Prostate gland (tissue), 2 donors: ENCODE data around the gene ST7. TPM values are rescaled to one million over a fixed set of nuclear protein-coding genes. Genes with fewer than 3 reads are reported as not detected.

Experiments
- DNase-seq: peaks from one replicate; pipeline ENCODE4 v3.0.0-alpha.2; 2019; ENCODE audit warnings: low spot score
- H3K27ac ChIP-seq, 2 donors: fragments of 200-600 bp; sonication (generic); 2 replicates each; pipeline ENCODE4 v1.5.1; 2017 to 2019
- H3K27me3 ChIP-seq: fragments of 200-600 bp; sonication (generic); replicated peaks from 2 replicates; pipeline ENCODE4 v1.5.1; 2019; ENCODE audit not compliant: insufficient read depth
- H3K36me3 ChIP-seq, 2 donors: fragments of 200-600 bp; sonication (generic); 1 replicate in 1 of 2; 2 replicates in 1 of 2; pipeline versions ENCODE4 v1.5.1 to v1.8.1; 2017 to 2019
- H3K4me1 ChIP-seq: fragments of 200-600 bp; sonication (generic); replicated peaks from 2 replicates; pipeline ENCODE4 v1.5.1; 2019
- H3K4me3 ChIP-seq, 2 donors: fragments of 200-600 bp; sonication (generic); 2 replicates each; pipeline ENCODE4 v1.5.1; 2017 to 2019
- H3K9me3 ChIP-seq: fragments of 200-600 bp; sonication (generic); 2 replicates; pipeline ENCODE4 v1.5.1; 2017
- POLR2A ChIP-seq: fragments of 450-650 bp; IDR thresholded peaks from one replicate; pipeline ENCODE4 v1.6.1; 2016; ENCODE audit warnings: antibody characterized with exemption, mild to moderate bottlenecking
- POLR2AphosphoS5 ChIP-seq: sonication (generic); formaldehyde crosslinking; IDR thresholded peaks from one replicate; pipeline ENCODE4 v1.6.1; 2017; ENCODE audit warnings: antibody characterized with exemption
- WGBS: methylation state at CpG from one replicate; pipeline ENCODE4 v1.1.5; 2018; 5-methylcytosine and 5-hydroxymethylcytosine counted together
- intact Hi-C: fragments of 100-400 bp; cut with DNase I; formaldehyde crosslinking; loops from one replicate; pipeline ENCODE4 v1.14.2; 2022
- total RNA-seq, 2 donors: library from RNA; depleted of rRNA; stranded (reverse); fragments of >200 nt; gene quantifications; one replicate each; pipeline ENCODE4 v1.1.0, GENCODE V29; 2016
- TF ChIP-seq, protein P1 (sequence below), 4 experiments: fragments of 200-600 bp in 2 of 4; fragments of 450-650 bp in 2 of 4; sonication (generic) in 2 of 4; IDR thresholded peaks; 1 replicate in 3 of 4; 2 replicates in 1 of 4; pipeline ENCODE4 v1.5.1; 2016 to 2019; ENCODE audit warnings: antibody characterized with exemption in 4 of 4, mild to moderate bottlenecking in 2 of 4, moderate library complexity in 2 of 4

Gene ST7
- total RNA-seq, 2 donors from 2014 or later, result 18.7 to 27.5 TPM

DNA sequence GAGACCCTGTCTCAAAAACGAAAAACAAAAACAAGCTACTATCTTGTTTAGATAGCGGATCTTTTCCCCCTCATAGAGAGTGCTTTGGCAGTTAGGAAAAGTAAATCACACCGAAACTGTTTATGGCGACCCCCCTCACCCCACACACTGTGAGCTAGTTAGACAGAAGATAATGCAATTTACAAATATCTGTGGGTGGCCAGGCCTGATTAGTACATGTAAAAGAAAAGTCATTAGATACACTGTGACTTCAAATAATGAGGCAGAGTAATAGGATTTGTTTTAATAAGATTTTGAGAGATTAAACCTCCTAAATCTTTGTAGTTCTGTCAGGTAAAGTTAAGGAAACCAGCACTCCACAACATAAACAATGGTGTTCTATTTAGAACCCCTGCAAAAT lies 121.1 kb downstream of the ST7 start:
- no peak overlapping the region for H3K27ac ChIP-seq
- no peaks in the 10 kb centered on the region for H3K36me3 ChIP-seq
- intact Hi-C loops, result no loop called here
- DNase-seq, result no peak
- WGBS, result 92% methylated on average over 4 of the region's 4 CpGs
- H3K9me3 ChIP-seq, result no peaks in the 10 kb centered on the region
- no peaks in the 10 kb centered on the region for H3K4me1 ChIP-seq
- no peak for TF ChIP-seq POLR2AphosphoS5
- TF ChIP-seq, protein P1, sequence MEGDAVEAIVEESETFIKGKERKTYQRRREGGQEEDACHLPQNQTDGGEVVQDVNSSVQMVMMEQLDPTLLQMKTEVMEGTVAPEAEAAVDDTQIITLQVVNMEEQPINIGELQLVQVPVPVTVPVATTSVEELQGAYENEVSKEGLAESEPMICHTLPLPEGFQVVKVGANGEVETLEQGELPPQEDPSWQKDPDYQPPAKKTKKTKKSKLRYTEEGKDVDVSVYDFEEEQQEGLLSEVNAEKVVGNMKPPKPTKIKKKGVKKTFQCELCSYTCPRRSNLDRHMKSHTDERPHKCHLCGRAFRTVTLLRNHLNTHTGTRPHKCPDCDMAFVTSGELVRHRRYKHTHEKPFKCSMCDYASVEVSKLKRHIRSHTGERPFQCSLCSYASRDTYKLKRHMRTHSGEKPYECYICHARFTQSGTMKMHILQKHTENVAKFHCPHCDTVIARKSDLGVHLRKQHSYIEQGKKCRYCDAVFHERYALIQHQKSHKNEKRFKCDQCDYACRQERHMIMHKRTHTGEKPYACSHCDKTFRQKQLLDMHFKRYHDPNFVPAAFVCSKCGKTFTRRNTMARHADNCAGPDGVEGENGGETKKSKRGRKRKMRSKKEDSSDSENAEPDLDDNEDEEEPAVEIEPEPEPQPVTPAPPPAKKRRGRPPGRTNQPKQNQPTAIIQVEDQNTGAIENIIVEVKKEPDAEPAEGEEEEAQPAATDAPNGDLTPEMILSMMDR (IDR thresholded peaks at IDR 0.05), result no peak
- TF ChIP-seq POLR2A, result no peak
- H3K27me3 ChIP-seq, result no peaks in the 10 kb centered on the region
- H3K4me3 ChIP-seq, result no peak overlapping the region

DNA sequence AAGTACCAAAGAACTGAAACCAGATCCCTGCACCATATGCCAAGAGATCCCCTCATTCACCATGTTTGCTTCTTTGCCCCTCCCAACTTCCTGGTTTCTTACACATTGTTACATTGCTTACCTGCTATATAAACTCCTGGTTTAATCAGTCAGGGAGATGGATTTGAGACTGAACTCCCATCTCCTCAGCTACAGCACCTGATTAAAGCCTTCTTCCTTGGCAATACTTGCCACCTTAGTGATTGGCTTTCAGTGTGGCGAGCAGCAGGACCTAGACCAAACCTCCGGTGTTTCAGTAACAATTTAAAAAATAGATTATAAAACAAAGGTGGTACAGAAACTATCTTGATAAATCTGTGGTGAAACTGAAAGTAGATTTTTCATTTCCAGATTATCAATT lies 122.6 kb downstream of the ST7 start:
- 100% methylated on average over 2 of the region's 2 CpGs for WGBS
- no peak overlapping the region for H3K27ac ChIP-seq
- no peaks in the 10 kb centered on the region for H3K27me3 ChIP-seq
- TF ChIP-seq POLR2AphosphoS5, result no peak
- TF ChIP-seq, protein P1 (IDR thresholded peaks at IDR 0.05), result no peak
- no peaks in the 10 kb centered on the region for H3K4me1 ChIP-seq
- no peak overlapping the region for H3K4me3 ChIP-seq
- no peaks in the 10 kb centered on the region for H3K36me3 ChIP-seq
- no peak for DNase-seq
- no peaks in the 10 kb centered on the region for H3K9me3 ChIP-seq
- intact Hi-C loops, result no loop called here

DNA sequence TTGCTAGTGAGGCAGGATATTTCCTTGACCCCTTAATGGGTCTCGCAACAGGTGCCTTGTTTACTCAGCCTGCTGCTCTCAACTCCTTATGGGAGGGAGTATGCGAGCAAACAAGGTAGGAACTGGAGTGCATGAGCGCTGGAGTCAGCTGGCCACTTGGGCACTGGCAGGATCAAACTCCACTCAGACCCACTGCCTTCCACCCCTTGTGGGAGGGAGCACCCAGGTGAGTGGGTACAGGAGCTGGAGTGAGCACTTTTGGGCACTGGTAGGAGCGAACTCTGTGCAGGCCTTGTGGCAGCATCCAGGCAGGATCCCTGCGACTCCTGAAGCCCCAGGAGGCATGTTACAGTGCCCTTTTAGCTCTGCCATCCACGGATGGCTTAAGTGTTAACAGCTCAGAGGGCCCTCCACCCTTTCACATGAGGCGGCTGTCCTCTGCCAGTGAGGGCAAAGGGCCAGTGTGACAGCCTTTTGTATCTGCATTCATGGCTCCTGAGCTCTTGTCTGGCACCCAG lies 123.2 kb downstream of the ST7 start:
- no peaks in the 10 kb centered on the region for H3K9me3 ChIP-seq
- intact Hi-C loops, result no loop called here
- 91% methylated on average over 7 of the region's 7 CpGs for WGBS
- TF ChIP-seq POLR2A (no peak), POLR2AphosphoS5 (no peak)
- H3K4me3 ChIP-seq, result no peak overlapping the region
- H3K36me3 ChIP-seq, result no peaks in the 10 kb centered on the region
- DNase-seq, result no peak
- H3K27me3 ChIP-seq, result no peaks in the 10 kb centered on the region
- no peak overlapping the region for H3K27ac ChIP-seq
- no peaks in the 10 kb centered on the region for H3K4me1 ChIP-seq

DNA sequence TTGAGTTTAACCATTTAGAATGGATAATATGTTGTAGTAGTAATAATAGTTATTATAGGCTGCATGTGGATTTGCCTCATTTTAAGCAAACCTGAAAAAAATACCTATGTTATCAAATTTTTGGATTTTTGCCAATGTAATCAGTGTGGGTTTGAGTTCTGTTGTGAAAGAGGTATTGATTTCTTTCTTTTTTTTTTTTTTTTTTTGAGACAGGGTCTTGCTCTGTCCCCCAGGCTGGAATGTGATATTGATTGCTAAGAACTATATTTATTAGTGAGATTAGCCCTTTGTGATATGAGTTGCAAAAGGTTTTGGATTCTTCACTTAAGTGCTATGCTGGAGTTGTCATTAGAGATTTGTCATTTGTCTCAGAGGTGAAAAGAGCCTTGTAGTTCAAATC lies 124.4 kb downstream of the ST7 start:
- intact Hi-C loops, result no loop called here

DNA sequence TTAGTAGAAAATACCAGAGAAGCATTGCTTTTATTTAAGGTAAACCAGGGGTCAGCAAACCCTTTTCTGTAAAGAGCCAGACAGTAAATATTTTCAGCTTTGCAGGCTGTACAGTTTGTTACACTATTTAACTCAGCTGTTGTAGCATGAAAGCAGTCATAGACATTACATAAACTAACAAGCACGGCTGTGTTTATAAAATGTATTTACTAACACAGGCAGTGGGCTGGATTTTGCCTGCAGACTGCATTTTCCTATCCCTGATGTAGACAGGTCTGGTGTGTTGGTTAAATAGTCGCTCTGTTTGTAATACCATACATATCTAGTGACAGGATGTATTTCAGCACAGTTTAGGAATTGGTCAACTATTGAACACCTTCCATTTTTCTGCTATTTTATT lies 129.3 kb downstream of the ST7 start:
- TF ChIP-seq POLR2A (no peak), POLR2AphosphoS5 (no peak)
- TF ChIP-seq, protein P1 (IDR thresholded peaks at IDR 0.05), result no peak
- H3K27me3 ChIP-seq, result no peaks in the 10 kb centered on the region
- H3K27ac ChIP-seq, result no peak overlapping the region
- intact Hi-C loops, result no loop called here
- no peaks in the 10 kb centered on the region for H3K36me3 ChIP-seq
- no peaks in the 10 kb centered on the region for H3K9me3 ChIP-seq
- WGBS, result 64% methylated on average over 2 of the region's 2 CpGs
- no peaks in the 10 kb centered on the region for H3K4me1 ChIP-seq
- no peak overlapping the region for H3K4me3 ChIP-seq
- no peak for DNase-seq

More for the DNA sequence above, 124.4 kb downstream of the ST7 start:
- no peaks in the 10 kb centered on the region for H3K36me3 ChIP-seq
- H3K27ac ChIP-seq, result no peak overlapping the region
- TF ChIP-seq, protein P1 (IDR thresholded peaks at IDR 0.05), result no peak
- TF ChIP-seq POLR2AphosphoS5 (no peak), POLR2A (no peak)
- H3K4me1 ChIP-seq, result no peaks in the 10 kb centered on the region
- no peak overlapping the region for H3K4me3 ChIP-seq
- no peaks in the 10 kb centered on the region for H3K27me3 ChIP-seq
- no peak for DNase-seq
- H3K9me3 ChIP-seq, result no peaks in the 10 kb centered on the region
